Psoas muscle (tissue), 8 donors: ENCODE data around the gene RNF44. TPM values are rescaled to one million over a fixed set of nuclear protein-coding genes. Genes with fewer than 3 reads are reported as not detected.

Experiments used
- ATAC-seq, 4 donors: fragments of 200-7000 bp; cut with Tn5 transposase; one replicate each; pipeline ENCODE4 v1.9.1; 2020; ENCODE audit warnings: moderate library complexity in 3 of 4, mild to moderate bottlenecking in 2 of 4
- DNase-seq, 2 donors: peaks; one replicate each; pipeline ENCODE4 v3.0.0-alpha.2; 2020
- H3K27ac ChIP-seq: fragments of 200-600 bp; one replicate; pipeline ENCODE4 v1.8.0; 2022
- H3K27me3 ChIP-seq, 3 donors: fragments of 200-600 bp in 1 of 3; one replicate each; pipeline versions ENCODE4 v1.6.1 to v1.8.0; 2013 to 2022; ENCODE audit warnings: low read length in 2 of 3, mild to moderate bottlenecking in 2 of 3, moderate library complexity in 1 of 3; ENCODE audit not compliant: insufficient read depth in 3 of 3
- H3K36me3 ChIP-seq, 2 donors: fragments of 200-600 bp in 1 of 2; one replicate each; pipeline versions ENCODE4 v1.6.1 to v1.8.0; 2013 to 2022; ENCODE audit warnings: low read depth in 1 of 2, mild to moderate bottlenecking in 1 of 2, moderate library complexity in 1 of 2; ENCODE audit not compliant: insufficient read depth in 1 of 2
- H3K4me1 ChIP-seq: fragments of 200-600 bp; one replicate; pipeline ENCODE4 v1.8.0; 2022
- H3K4me3 ChIP-seq: fragments of 200-600 bp; one replicate; pipeline ENCODE4 v1.8.0; 2022; ENCODE audit warnings: mild to moderate bottlenecking
- H3K9me3 ChIP-seq: fragments of 200-600 bp; one replicate; pipeline ENCODE4 v1.8.0; 2022
- CTCF ChIP-seq: fragments of 200-600 bp; IDR thresholded peaks from one replicate; pipeline ENCODE4 v1.8.0; 2022; ENCODE audit warnings: antibody characterized with exemption
- WGBS, 3 donors: extraction: QIAGEN DNeasy Blood & Tissue Kit; methylation state at CpG; one replicate each; pipeline versions ENCODE4 v1.1.6 to v1.1.7; 2013; 5-methylcytosine and 5-hydroxymethylcytosine counted together
- intact Hi-C, 2 donors: fragments of 100-400 bp; cut with DNase I; formaldehyde crosslinking; loops; one replicate each; pipeline versions ENCODE4 v1.11.0 to v1.14.2; 2022
- polyA plus RNA-seq, 3 donors: library from polyadenylated mRNA; stranded (reverse); fragments of 200-250 nt; gene quantifications; one replicate each; pipeline ENCODE4 v1.2.3, GENCODE V29; 2013
- total RNA-seq, 4 donors: library from RNA; stranded (reverse); fragmentation: NEBNext Ultra II Directional in 2 of 4; extraction: Animal tissue kit (Norgen Biotek cat#: 25700) in 2 of 4; gene quantifications; one replicate each; pipeline versions ENCODE4 v1.2.1 to v1.2.4, GENCODE V29; 2021 to 2023
- donor health status: healthy with polysubstance abuse.
- donor health status: DM: no; HTN: no; CAD: no; lungs with moderate emphysema.
- donor health status: Bipolar disorder and iron deficiency.
- donor health status: healthy.
- donor health status: DM: yes; HTN: yes; CAD: no.
- donor health status: DM: no; HTN: no; CAD: no.
- donor health status: DM: no; HTN: no; CAD: no.
- donor health status: DM: yes; HTN: yes; CAD: no.

RNF44 gene
- total and polyA plus RNA-seq, 7 donors: 5.6 to 22.4 (median 14.2) TPM

- no peak overlapping the region for H3K4me3 ChIP-seq
- no peak overlapping the region for H3K27ac ChIP-seq
- WGBS, 3 donors: 87 to 90% (median 90%) methylated on average over 15 of the region's 15 CpGs
- H3K9me3 ChIP-seq: no peaks in the 10 kb centered on the region
- ATAC-seq (no peak), DNase-seq (no peak)
- H3K36me3 ChIP-seq: peaks cover 4 to 31% of the 10 kb centered on the region in 2 donors
- no peaks in the 10 kb centered on the region for H3K27me3 ChIP-seq
- no peak for TF ChIP-seq CTCF
- H3K4me1 ChIP-seq: no peaks in the 10 kb centered on the region
- intact Hi-C loops: no loop called here
Observed at GRCh38 chr5:176524987-176525386, 12.2 kb downstream of the RNF44 start.

DNA sequence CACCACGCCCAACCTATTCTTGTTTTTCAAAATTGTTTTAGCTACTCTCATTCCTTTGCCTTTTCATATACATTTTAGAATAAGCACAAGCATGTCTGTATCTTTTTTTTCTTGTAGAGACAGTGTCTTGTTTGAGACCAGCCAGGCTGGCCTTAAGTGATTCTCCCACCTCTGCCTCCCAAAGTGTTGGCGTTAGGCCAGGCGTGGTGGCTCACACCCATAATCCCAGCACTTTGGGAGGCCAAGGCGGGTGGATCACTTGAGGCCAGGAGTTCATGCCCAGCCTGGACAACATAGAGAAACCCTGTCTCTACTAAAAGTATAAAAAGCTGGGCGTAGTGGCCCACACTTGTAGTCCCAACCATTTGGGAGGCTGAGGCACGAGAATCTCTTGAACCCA lies 13.1 kb downstream of the RNF44 start:
- Histone ChIP-seq H3K27me3 (no peaks in the 10 kb centered on the region), H3K36me3 (peaks cover 3 to 24% of the 10 kb centered on the region in 2 donors), H3K27ac (no peak overlapping the region), H3K4me3 (no peak overlapping the region), H3K9me3 (no peaks in the 10 kb centered on the region), H3K4me1 (no peaks in the 10 kb centered on the region)
- ATAC-seq (no peak), DNase-seq (no peak)
- intact Hi-C loops: no loop called here
- WGBS, 3 donors: 90 to 92% (median 92%) methylated on average over 6 of the region's 6 CpGs
- no peak for TF ChIP-seq CTCF

DNA sequence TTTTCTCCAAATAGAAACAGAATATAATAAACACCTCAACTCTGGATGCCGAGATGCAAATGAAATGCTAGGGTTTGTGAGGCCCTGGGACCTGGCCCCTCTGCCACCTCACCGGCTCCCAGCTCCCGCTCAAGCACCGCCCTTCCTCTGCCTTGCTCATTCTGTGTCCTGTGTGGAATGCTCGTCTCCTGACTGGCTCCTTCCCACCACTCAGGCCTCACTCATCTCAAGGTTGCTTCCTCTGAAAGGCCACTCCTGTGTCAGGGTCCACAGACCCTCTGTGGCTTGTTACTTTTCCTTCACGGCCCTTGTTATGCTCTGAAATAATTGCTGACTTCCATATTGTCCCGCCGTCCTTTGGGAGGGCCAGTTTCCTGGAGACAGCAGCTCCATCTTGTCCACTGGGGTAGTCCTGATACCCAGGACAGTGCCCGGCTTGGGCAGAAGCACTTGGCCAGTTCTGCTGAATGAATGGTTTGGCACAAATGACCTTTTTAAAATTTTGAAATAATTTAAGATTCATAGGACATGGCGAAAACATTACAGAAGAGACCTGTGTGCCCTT lies 15.4 kb downstream of the RNF44 start:
- no peaks in the 10 kb centered on the region for H3K9me3 ChIP-seq
- H3K36me3 ChIP-seq: no peaks in the 10 kb centered on the region
- no peak for TF ChIP-seq CTCF
- ATAC-seq (no peak), DNase-seq (no peak)
- WGBS, 3 donors: 61 to 76% (median 62%) methylated on average over 10 of the region's 10 CpGs
- H3K4me3 ChIP-seq: no peak overlapping the region
- H3K4me1 ChIP-seq: no peaks in the 10 kb centered on the region
- intact Hi-C loops: no loop called here
- H3K27me3 ChIP-seq: no peaks in the 10 kb centered on the region
- H3K27ac ChIP-seq: no peak overlapping the region

DNA sequence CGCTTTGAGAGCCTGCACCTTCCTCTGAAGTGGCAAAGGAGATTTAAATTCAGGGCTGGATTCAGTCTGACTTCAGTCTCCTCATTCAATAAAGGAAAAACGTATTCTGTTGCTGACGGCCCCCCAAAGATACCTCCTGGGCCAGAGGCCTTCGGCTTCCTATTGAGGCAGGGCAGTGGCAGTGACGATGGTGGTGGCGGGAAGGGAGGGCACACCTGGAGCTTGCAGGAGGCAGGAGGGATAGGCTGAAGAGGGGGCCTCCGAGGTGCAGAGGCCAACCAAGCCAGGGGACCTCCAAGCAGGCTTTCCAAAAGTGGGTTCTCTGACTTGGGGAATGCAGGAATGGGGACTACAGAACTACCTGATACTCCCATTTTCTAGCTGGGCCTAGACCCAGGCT lies 15.9 kb downstream of the RNF44 start:
- ATAC-seq (no peak), DNase-seq (no peak)
- no peak for TF ChIP-seq CTCF
- H3K27ac ChIP-seq: no peak overlapping the region
- intact Hi-C loops: no loop called here
- no peaks in the 10 kb centered on the region for H3K36me3 ChIP-seq
- no peaks in the 10 kb centered on the region for H3K27me3 ChIP-seq
- H3K9me3 ChIP-seq: no peaks in the 10 kb centered on the region
- no peaks in the 10 kb centered on the region for H3K4me1 ChIP-seq
- 79 to 86% (median 86%) methylated on average over 7 of the region's 7 CpGs for WGBS, 3 donors
- no peak overlapping the region for H3K4me3 ChIP-seq
